ENCODE results near the gene KIF6.

DNA sequence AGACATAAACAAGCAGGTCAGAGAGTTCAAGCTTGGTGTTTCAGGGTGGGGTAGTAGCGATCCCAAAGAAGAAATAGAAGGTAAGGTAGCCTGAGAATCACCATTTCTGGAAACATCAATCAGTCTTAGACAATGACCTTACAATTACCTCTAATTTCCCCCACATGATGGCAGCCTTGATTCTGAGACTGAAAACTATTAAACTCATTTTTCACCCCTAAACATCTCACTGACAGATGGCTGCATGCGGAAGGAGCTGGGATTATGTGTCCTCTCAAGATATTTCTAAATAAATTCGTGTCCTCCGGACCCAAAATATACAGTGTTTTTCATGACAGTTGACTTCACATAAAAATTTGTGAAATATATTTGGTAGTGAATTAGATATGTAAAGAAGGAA lies 61.0 kb downstream of the KIF6 start:
- TF ChIP-seq, protein P1, sequence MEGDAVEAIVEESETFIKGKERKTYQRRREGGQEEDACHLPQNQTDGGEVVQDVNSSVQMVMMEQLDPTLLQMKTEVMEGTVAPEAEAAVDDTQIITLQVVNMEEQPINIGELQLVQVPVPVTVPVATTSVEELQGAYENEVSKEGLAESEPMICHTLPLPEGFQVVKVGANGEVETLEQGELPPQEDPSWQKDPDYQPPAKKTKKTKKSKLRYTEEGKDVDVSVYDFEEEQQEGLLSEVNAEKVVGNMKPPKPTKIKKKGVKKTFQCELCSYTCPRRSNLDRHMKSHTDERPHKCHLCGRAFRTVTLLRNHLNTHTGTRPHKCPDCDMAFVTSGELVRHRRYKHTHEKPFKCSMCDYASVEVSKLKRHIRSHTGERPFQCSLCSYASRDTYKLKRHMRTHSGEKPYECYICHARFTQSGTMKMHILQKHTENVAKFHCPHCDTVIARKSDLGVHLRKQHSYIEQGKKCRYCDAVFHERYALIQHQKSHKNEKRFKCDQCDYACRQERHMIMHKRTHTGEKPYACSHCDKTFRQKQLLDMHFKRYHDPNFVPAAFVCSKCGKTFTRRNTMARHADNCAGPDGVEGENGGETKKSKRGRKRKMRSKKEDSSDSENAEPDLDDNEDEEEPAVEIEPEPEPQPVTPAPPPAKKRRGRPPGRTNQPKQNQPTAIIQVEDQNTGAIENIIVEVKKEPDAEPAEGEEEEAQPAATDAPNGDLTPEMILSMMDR (IDR thresholded peaks at IDR 0.05), result no peak
- TF ChIP-seq POLR2AphosphoS5 (IDR thresholded peaks at IDR 0.05; ENCODE audit: low read depth, low read length), result no peak

All from Panc1 (cell line).